Activated CD4-positive, alpha-beta T cell treated with anti-CD3 and anti-CD28 coated beads for 48 hours (primary cell): ENCODE data around the gene MCRIP2.

Source experiments
- DNase-seq: peaks from one replicate; pipeline ENCODE4 v3.0.0-alpha.2; 2020

The MCRIP2 gene

GRCh38 chr16:672371-672770 lies 30.7 kb downstream of the MCRIP2 start:
- DNase-seq = no peak

GRCh38 chr16:672851-673250 lies 31.2 kb downstream of the MCRIP2 start:
- DNase-seq = no peak

GRCh38 chr16:673399-673991 lies 31.9 kb downstream of the MCRIP2 start:
- no peak for DNase-seq

DNA sequence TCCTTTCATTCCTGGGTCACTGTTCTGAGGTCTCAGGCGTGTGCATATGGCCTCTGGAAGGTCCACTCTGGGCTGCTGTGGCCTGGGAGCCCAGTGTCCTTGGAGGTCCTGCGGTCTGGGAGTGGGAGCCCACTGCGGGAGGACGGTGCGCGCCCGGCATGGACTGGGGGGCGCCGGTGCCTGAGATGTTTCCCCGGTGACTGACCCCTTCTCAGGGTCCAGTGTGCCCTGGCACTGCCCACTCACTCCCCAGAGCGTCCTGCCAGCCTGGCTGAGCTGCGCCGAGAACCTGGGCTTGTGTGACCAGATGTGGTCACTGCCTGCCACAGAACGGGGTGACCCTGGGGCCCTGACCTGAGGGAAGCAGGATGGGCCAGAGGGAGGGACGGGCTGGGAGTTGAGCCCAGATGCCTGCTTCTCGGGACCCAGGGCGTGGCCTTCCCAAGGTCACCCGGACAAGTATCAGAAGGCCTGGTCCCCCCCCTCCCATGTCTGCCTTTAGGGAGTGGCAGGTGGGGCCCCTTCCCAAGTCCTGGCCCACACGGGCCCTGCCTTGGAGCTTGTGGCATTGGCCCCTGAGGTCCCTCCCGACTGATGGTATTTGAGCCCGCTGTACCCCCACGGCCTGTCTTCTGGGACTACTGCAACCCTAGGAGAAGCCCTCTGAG lies 32.7 kb downstream of the MCRIP2 start:
- DNase-seq = no peak

DNA sequence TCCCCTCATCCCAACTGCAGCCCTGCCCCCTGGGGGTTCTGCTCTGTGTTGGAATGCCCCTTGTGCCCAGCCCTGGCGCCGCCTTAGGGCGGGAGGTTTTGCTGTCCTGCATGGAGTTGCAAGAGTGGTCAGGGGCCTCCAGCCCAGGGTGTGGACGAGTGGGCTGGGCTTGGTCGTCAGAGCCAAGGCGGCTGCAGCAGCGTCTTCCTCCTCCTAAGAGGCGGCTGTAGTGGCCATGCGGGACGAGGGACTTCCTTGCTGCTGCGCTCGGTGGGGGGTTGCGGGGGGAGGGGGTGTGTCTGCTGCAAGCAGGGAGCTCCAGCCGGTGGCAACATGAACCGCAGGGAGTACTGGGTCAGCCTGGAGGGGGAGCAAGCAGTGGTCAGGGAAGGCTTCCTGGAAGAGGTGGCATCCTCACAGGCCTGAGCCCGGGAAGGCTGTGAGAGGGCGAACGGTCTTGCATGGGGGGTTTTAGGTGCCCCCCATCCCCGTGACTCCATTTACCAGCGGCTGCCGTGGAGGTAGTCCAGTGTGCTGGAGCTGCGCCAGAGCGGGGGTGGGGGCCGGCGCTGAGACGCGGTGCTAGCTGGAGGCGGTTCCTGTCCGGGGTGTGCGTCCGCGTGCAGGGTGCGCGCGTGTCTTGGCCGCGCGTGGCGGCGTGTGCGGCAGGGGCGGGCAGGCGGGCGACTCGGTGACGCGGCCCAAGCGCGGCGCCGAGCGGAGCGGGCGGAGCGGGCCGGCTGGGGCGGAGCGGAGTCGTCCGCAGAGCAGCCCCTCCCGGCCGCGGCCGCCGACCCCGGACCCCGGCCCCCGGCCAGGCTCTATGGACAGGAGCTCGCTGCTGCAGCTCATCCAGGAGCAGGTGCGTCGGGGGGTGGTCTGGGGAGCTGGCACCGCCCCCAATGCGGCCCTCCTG lies 33.6 kb downstream of the MCRIP2 start, which contains the start of gene RHBDL1:
Gene RHBDL1, plus strand, starts transcription at position 704 of the 916 bp plus-strand sequence. Its CDS starts 120 bp downstream, at position 824.
- DNase-seq = no peak

GRCh38 chr16:675884-676564 lies 34.4 kb downstream of the MCRIP2 start:
- DNase-seq = no peak

DNA sequence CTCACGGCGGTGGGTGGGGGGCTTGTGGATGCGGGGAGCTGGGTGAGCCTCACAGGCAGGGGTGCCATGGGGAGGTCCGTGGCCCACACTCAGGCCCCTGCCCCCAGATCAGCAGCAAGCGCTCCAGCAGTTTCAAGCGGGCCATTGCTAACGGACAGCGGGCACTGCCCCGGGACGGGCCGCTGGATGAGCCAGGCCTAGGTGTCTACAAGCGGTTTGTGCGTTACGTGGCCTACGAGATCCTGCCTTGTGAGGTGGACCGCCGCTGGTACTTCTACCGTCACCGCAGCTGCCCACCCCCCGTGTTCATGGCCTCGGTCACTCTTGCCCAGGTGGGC lies 34.9 kb downstream of the MCRIP2 start:
- DNase-seq = no peak

DNA sequence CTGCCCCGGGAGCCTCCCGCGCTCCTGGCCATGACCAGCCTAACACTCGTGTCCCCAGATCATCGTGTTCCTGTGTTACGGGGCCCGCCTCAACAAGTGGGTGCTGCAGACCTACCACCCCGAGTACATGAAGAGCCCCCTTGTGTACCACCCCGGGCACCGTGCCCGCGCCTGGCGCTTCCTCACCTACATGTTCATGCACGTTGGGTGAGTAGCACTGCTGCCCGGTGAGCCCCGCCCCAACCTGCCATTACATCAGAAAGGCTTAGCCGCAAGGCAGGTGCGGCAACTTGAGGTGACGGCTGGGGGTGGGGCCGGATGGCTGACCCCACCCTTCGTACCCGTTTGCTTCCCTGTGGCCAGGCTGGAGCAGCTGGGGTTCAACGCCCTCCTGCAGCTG lies 35.3 kb downstream of the MCRIP2 start:
- DNase-seq = no peak

- DNase-seq = no peak
Observed at GRCh38 chr16:677316-678190, 35.9 kb downstream of the MCRIP2 start.

DNA sequence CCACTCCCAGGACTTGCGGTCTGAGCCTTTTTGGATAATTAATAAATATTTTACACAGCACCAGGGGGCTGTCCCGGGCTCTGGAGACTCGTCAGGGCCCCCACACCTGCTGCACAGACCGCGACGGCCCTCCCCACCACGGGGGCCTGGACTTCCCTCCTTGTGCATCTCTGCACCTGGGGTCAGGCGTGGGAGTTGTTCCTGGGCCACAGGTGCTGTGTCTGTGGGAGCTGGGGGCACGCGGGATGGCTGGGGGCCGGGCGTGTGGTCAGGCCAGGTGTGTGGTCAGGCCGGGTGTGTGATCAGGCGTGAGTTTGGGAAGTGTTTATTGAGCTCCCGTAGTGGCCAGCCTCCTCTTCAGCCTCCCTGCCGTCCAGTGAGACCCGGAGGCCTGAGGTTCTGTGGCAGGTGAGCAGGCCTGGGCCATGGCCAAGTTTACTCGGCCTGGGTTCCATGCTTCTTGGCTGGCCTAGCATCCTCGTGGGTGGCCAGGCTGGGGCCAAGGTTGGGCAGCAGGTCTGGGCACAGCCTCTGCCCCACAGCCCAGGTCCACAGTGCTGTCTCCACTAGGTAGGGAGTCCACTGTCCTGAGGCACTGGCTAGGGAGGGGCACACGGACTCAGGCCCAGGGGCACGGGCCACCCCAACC lies 36.7 kb downstream of the MCRIP2 start:
- DNase-seq = no peak

- DNase-seq = peak; percentile 67
Observed at GRCh38 chr16:678858-679813, 37.5 kb downstream of the MCRIP2 start.

DNA sequence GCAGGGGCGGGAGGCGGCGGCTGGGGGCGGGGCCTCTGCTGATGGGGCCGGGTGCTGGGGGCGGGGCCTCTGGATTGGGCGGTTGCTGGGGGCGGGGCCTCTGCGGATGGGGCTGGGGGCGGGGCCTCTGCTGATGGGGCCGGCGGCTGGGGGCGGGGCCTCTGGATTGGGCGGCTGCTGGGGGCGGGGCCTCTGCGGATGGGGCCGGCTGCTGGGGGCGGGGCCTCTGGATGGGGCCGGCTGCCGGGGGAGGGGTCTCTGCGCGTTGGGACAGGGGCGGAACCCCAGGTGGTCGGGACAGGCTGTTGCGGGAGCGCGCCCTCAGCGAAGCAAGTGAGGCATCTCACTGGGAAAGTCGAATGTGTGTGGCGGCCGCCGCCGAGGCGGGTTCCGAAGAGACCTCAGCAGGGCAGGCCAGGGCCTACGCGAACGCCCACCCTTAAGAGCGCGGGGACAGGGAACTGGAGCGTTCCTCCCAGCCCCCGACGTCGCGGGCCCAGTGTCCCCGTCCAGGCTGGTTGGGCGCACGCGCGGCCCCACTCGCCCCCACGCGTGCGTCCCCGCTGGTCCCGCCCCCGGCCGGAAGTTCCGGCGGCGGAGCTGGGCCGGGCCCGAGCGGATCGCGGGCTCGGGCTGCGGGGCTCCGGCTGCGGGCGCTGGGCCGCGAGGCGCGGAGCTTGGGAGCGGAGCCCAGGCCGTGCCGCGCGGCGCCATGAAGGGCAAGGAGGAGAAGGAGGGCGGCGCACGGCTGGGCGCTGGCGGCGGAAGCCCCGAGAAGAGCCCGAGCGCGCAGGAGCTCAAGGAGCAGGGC lies 38.4 kb downstream of the MCRIP2 start, which contains the start of gene STUB1:
Gene STUB1, plus strand, starts transcription at position 597 of the 811 bp plus-strand sequence. Its CDS starts 116 bp downstream, at position 713.
- DNase-seq = peak; percentile 94

DNA sequence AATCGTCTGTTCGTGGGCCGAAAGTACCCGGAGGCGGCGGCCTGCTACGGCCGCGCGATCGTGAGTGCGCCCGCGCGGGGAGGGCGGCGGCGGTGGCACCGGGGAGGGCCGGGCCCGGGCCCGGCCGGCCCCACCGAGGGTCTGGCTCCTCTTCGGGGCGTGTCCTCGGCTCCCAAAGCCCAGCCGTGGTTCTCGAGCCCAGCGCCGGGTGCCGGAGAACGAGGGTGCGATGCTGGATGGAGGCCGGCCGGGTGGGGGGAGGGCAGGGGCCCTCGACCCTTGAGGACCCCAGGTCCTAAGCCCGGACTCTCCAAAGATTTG lies 39.0 kb downstream of the MCRIP2 start:
- no peak for DNase-seq

- peak; percentile 39 for DNase-seq
Observed at GRCh38 chr16:680967-681745, 39.5 kb downstream of the MCRIP2 start.

GRCh38 chr16:681746-682427 lies 40.3 kb downstream of the MCRIP2 start:
- no peak for DNase-seq

- no peak for DNase-seq
Observed at GRCh38 chr16:682493-683395, 41.1 kb downstream of the MCRIP2 start.
